Adrenal gland (tissue), 5 donors: ENCODE measurements around the gene EMX1.

Experiments used
- POLR2A ChIP-seq, 2 donors: fragments of 450-650 bp; IDR thresholded peaks; one replicate each; pipeline ENCODE4 v1.6.1; 2017; ENCODE audit warnings: antibody characterized with exemption in 2 of 2, mild to moderate bottlenecking in 2 of 2, moderate library complexity in 1 of 2
- TF ChIP-seq, protein P1 (sequence below), 6 experiments: fragments of 450-650 bp in 4 of 6; fragments of 200-600 bp in 2 of 6; sonication (generic) in 1 of 6; IDR thresholded peaks; 1 replicate in 5 of 6; 2 replicates in 1 of 6; pipeline versions ENCODE4 v1.5.1 to v1.8.0; 2016 to 2021; ENCODE audit warnings: antibody characterized with exemption in 6 of 6, mild to moderate bottlenecking in 2 of 6, moderate library complexity in 1 of 6
- donor health status: DM: no; HTN: no; CAD: no.

DNA sequence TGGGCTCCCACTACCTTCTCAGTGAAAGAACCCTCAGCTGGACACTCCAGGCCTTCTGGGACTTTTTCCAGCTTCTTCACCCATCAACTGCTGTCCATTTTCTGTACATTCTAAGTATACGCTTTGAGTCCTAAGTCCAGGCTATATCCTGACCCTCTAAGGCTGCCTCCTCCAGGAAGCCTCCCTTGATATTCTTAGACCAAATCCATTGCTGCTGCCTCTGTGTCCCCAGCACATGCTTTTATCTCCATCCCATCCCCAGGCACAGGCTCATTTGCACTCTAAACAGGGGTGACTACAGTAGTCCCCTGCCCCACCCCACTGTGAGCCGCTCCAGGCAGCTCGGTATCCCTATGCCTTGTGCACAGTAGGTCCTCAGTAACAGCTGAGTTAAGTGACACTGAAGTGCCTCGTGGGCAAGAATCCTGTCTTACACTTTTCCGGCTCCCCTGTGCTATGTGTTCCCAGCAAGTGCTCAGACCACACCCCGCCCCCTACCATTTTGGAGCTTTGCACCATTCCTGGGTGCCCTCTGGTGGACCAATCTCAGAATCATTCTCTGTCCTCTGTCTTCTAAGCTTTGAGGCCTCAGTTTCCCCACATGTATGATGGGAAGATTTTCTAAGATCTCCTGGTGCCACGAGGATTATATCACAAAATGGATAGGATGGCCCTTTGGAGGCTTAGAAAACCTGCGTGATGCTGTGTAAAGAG lies 34.9 kb downstream of the EMX1 start:
- TF ChIP-seq, protein P1, sequence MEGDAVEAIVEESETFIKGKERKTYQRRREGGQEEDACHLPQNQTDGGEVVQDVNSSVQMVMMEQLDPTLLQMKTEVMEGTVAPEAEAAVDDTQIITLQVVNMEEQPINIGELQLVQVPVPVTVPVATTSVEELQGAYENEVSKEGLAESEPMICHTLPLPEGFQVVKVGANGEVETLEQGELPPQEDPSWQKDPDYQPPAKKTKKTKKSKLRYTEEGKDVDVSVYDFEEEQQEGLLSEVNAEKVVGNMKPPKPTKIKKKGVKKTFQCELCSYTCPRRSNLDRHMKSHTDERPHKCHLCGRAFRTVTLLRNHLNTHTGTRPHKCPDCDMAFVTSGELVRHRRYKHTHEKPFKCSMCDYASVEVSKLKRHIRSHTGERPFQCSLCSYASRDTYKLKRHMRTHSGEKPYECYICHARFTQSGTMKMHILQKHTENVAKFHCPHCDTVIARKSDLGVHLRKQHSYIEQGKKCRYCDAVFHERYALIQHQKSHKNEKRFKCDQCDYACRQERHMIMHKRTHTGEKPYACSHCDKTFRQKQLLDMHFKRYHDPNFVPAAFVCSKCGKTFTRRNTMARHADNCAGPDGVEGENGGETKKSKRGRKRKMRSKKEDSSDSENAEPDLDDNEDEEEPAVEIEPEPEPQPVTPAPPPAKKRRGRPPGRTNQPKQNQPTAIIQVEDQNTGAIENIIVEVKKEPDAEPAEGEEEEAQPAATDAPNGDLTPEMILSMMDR (IDR thresholded peaks at IDR 0.05) = no peak
- no peak for TF ChIP-seq POLR2A (IDR thresholded peaks at IDR 0.05)
